NCI-H146 (cell line): Measurements from ENCODE around the gene FAM13A.

Experiments
- DNase-seq: peaks from one replicate; lab custom pipeline; 2025; lab: John Stamatoyannopoulos, UW

Gene FAM13A

GRCh38 chr4:88718098-88718497 is 338.9 kb downstream of the FAM13A start:
- no peak for DNase-seq

GRCh38 chr4:88713782-88714181 is 343.2 kb downstream of the FAM13A start:
- DNase-seq = no peak

GRCh38 chr4:88709989-88710388 is 347.0 kb downstream of the FAM13A start:
- DNase-seq = no peak

DNA sequence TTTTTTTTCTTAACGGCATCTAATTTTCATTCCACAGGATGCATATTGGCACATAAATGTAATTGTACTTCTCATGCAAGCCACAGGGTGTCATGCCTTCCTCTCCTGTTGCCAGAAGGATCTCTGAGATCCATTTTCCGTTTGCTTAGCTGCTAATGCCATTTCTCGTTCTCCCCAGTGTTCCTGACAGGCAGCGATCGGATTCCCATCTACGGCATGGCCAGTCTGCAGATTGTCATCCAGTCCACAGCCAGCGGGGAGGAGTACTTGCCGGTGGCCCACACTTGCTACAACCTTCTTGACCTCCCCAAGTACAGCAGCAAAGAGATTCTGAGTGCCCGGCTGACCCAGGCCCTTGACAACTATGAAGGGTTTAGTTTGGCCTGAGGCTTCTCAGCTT is 350.4 kb downstream of the FAM13A start:
- peak; percentile 22 for DNase-seq

DNA sequence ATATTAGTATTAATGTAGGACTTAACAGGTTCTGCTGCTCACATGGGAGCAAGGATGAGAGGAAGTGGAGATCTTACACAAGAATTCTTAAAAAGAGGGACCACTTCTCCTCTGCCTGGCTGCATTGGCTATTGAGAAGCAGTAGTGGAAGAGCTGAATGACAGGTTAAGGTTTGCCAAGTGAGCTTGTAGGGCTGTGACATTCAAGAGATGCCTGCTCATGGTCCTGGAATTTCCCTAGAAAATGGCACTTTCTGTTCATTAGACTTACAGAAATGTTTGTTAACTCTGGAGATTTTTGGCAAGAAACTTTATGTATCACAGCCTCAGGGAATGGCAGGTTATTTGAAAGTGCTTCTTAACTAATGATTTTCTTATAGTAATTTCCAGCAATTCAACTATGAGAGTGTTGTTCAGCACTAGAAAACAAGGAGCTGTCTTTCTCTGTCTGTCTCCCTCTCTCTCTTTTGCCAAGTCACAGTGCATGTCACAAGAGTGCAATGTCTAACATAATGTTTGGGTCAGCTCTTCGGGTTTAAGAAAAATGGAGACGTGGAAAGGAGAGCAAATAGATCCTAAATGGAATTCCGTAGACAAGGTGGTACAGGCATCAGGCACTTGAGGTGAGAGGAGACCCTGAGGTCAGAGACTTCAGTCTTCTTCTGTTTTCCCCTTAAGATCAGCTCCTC is 351.0 kb downstream of the FAM13A start:
- no peak for DNase-seq

DNA sequence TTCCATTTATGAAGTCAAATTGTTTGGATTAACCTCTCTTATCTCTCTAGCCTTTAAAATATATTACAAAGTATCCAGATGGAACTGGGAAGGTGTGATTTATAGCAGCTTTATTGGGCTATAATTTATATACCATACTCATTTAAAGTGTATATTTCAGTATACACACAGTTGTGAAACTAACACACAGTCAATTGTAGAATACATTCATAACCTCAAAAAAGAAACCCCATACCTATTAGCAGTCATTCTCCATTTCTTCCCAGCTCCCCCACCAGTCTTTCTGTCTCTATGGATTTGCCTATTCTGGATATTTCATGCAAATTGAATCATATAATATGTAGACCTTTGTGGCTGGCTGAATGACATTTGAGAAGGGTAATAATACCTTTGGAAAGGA is 351.8 kb downstream of the FAM13A start:
- DNase-seq = no peak

DNA sequence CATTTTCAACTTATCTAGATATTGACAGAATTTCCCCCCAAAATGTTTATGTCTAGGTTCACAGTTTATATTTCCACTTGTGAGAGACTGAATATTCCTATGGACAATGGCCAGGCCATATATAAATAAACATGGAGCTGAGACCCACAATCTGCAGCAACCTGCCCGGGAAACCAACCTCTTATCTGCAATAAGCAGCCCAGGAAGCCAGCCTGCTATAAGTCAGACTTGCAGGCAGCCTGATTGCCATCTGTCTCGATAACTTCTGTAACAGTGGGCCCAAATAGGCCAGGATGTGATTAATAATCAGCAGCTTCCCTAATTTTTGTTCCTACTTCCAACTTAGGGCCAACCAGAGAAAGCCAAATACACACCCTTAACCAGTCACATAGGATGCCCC is 354.2 kb downstream of the FAM13A start:
- no peak for DNase-seq

GRCh38 chr4:88698519-88698918 is 358.5 kb downstream of the FAM13A start:
- DNase-seq = no peak

DNA sequence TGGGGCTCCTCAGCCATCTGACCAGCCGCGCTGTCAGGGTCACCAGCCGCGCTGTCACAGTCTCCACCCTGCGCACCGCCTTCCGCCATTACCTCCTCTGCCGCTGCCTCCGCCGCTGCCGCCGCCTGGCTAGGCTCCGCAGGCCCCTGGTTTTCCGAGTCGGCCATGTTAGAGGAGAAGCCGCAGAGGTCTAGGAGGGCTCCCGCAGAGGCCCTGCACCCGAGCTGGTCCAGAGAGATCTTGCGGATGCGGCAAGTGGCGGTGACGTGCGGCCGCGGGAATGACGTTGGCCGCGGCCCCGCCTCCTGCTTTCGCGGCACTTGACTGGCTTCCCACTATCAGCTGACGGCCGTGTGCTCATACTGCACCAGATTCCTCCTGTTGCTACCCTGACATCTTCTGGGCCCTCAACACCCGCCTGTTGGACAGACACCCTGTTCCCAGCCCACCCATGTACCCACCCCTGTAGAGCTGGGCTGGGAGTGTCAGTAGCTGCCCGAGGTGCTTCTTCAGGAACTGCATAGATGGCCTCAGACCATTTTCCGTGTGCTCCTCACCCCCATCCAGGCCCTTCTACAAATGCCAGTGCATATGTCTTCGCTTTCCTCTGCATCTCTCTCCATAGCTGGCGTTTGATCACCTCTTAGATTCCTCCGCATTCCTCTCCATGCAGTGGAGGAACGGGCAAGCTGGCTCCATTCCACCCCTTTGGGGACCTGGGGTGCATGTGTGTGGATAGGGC is 359.2 kb downstream of the FAM13A start, which contains the start of gene NAP1L5:
NAP1L5 (minus strand) TSS at position 242 of the 742 bp plus-strand sequence; CDS start at position 167, 75 bp downstream.
- DNase-seq = peak; percentile 60

DNA sequence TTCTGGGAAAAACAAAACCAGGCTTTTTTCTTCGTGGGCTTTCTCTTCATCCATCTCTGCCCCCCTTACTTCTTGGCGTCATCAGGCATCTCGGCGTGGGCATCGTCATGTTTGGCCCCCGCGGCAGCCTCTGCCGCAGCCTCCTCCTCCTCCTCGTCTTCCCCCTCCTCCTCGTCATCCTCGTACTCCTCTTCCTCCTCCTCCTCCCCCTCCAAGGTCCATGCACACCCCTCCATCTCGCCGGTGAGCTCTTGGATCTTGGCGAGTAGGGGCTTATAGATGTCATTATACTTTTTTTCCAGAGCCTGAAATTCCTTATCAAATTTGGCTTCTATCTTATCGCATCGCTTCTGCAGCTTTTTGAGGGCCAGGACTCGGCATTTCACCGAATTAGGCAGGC is 359.8 kb downstream of the FAM13A start:
- peak; percentile 6 for DNase-seq

- no peak for DNase-seq
Measured at GRCh38 chr4:88696630-88697029, 360.4 kb downstream of the FAM13A start.

DNA sequence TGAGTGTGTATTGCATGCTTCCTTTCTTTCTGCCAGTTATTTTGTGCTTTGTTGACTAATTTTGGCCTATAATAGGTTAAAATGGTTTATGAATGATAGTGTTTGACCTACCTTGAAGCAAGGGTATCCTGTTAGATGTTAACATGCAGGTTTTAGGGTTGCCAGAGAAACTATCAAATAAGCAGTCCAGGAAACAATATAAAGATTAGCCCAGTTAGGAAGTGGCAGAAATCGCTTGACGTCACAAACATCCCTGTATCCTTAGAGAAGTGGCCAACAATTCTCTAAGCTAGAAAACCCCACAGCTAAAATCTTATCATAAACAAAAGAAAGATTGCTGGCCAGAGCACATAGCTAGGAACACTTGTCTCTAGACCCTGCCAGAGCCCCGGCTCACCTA is 363.2 kb downstream of the FAM13A start:
- DNase-seq = no peak

- no peak for DNase-seq
Measured at GRCh38 chr4:88690355-88690754, 366.6 kb downstream of the FAM13A start.

DNA sequence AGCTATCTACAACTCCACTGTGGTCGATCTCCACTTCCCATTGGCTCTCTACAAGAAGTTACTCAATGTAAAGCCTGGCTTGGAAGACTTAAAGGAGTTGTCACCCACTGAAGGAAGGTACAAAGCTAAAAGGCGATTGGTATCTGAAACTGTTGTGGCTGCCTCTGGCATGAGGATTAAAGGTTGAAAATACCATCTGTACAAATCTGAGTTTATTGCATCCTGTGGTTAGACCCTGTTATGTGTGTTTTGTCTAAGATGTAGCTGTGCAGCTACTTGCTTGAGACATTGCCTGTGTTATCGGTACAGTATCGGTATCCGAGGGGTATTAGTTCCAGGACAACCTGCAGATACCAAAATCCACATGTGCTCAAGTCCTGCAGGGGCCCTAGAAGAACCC is 375.8 kb downstream of the FAM13A start:
- DNase-seq = no peak
